B cell (primary cell): ENCODE measurements around the gene TPCN1. TPM values are rescaled to one million over a fixed set of nuclear protein-coding genes. Genes with fewer than 3 reads are reported as not detected.

Experiments
- ATAC-seq: fragments of 200-7000 bp; cut with Tn5 transposase; one replicate; pipeline ENCODE4 v1.10.0; 2021; ENCODE audit warnings: low read depth, mild to moderate bottlenecking, moderate number of reproducible peaks, moderate library complexity
- CTCF ChIA-PET: fragments of 350-600 bp; sonication (Branson Sonifier 250); formaldehyde crosslinking; loops from one replicate; lab custom pipeline; 2021; ENCODE audit warnings: antibody characterized with exemption, inconsistent platforms; lab: Charles Lee
- POLR2A ChIA-PET: fragments of 350-600 bp; sonication (Branson Sonifier 250); formaldehyde crosslinking; loops from one replicate; lab custom pipeline; 2021; ENCODE audit warnings: antibody characterized with exemption; lab: Charles Lee
- DNase-seq: peaks from one replicate; pipeline ENCODE4 v3.0.0; 2013
- H2AFZ ChIP-seq: 2 replicates; pipeline ENCODE4 v1.6.1; 2012; ENCODE audit warnings: mild to moderate bottlenecking, low read depth, low read length; ENCODE audit not compliant: insufficient read depth, poor library complexity, severe bottlenecking
- H3K27ac ChIP-seq, 2 donors: 1 replicate in 1 of 2; 2 replicates in 1 of 2; pipeline ENCODE4 v1.5.1; 2012 to 2013; ENCODE audit warnings: low read length in 2 of 2, mild to moderate bottlenecking in 2 of 2, moderate library complexity in 1 of 2
- H3K27me3 ChIP-seq, 4 experiments: fragments of 200-600 bp in 1 of 4; sonication (generic) in 1 of 4; replicated peaks in 1 of 4; 1 replicate in 2 of 4; 2 replicates in 2 of 4; pipeline versions ENCODE4 v1.6.1 to v1.7.0; 2013 to 2016; ENCODE audit warnings: low read length in 3 of 4, mild to moderate bottlenecking in 2 of 4, mixed read lengths in 1 of 4, moderate library complexity in 1 of 4; ENCODE audit not compliant: insufficient read depth in 4 of 4, control insufficient read depth in 3 of 4; ENCODE audit errors: control extremely low read depth in 1 of 4
- H3K36me3 ChIP-seq, 2 experiments: replicated peaks in 1 of 2; 1 replicate in 1 of 2; 2 replicates in 1 of 2; pipeline versions ENCODE4 v1.6.1 to v1.7.1; 2013; ENCODE audit warnings: low read length in 1 of 2; ENCODE audit not compliant: insufficient read depth in 2 of 2, control insufficient read depth in 1 of 2; ENCODE audit errors: control extremely low read depth in 1 of 2, extremely low read depth in 1 of 2
- H3K4me1 ChIP-seq, 2 donors: fragments of 200-600 bp in 1 of 2; sonication (generic) in 1 of 2; 1 replicate in 1 of 2; 2 replicates in 1 of 2; pipeline versions ENCODE4 v1.5.1 to v1.6.1; 2013 to 2017; ENCODE audit warnings: low read length in 2 of 2; ENCODE audit not compliant: control insufficient read depth in 2 of 2, insufficient read depth in 2 of 2
- H3K4me2 ChIP-seq: replicated peaks from 2 replicates; pipeline ENCODE3; 2012; ENCODE audit warnings: mild to moderate bottlenecking, low read depth, low read length; ENCODE audit not compliant: poor library complexity, severe bottlenecking
- H3K4me3 ChIP-seq, 5 experiments: fragments of 200-600 bp in 1 of 5; sonication (generic) in 1 of 5; 1 replicate in 3 of 5; 2 replicates in 2 of 5; pipeline versions ENCODE4 v1.5.1 to v1.7.0; 2011 to 2016; ENCODE audit warnings: low read length in 4 of 5, mild to moderate bottlenecking in 4 of 5, low read depth in 2 of 5, control low read depth in 1 of 5, moderate library complexity in 1 of 5; ENCODE audit not compliant: insufficient read depth in 1 of 5; ENCODE audit errors: control extremely low read depth in 1 of 5, extremely low read depth in 1 of 5
- H3K79me2 ChIP-seq: fragments of 200-600 bp; sonication (generic); one replicate; pipeline ENCODE4 v1.6.0; 2016; ENCODE audit warnings: low read length; ENCODE audit not compliant: control insufficient read depth, insufficient read depth
- H3K9ac ChIP-seq: fragments of 200-600 bp; sonication (generic); 2 replicates; pipeline ENCODE4 v1.6.1; 2017; ENCODE audit warnings: mild to moderate bottlenecking, low read length, moderate library complexity
- H3K9me3 ChIP-seq, 3 donors: one replicate each; pipeline versions ENCODE4 v1.6.1 to v1.7.1; 2013; ENCODE audit warnings: low read length in 2 of 3; ENCODE audit not compliant: control insufficient read depth in 2 of 3, insufficient read depth in 1 of 3; ENCODE audit errors: control extremely low read depth in 1 of 3
- H4K20me1 ChIP-seq: 2 replicates; pipeline ENCODE4 v1.6.0; 2012; ENCODE audit warnings: mild to moderate bottlenecking, low read length; ENCODE audit not compliant: insufficient read depth, control insufficient read depth, poor library complexity, severe bottlenecking
- H3K27ac Mint-ChIP-seq: one replicate; pipeline ENCODE4 v1.8.0; 2021; ENCODE audit warnings: mixed read lengths
- H3K27me3 Mint-ChIP-seq: one replicate; pipeline ENCODE4 v1.8.0; 2021; ENCODE audit warnings: mixed read lengths
- H3K4me1 Mint-ChIP-seq: one replicate; pipeline ENCODE4 v1.8.0; 2021; ENCODE audit warnings: mixed read lengths
- H3K4me3 Mint-ChIP-seq: one replicate; pipeline ENCODE4 v1.8.0; 2021; ENCODE audit warnings: mixed read lengths
- H3K9me3 Mint-ChIP-seq: one replicate; pipeline ENCODE4 v1.8.0; 2022; ENCODE audit warnings: mixed read lengths; ENCODE audit not compliant: insufficient read depth
- CTCF ChIP-seq: fragments of 200-600 bp; IDR thresholded peaks from one replicate; pipeline ENCODE4 v1.8.0; 2022; ENCODE audit warnings: antibody characterized with exemption, mild to moderate bottlenecking
- EZH2 ChIP-seq: IDR thresholded peaks from 2 replicates; pipeline ENCODE4 v1.6.1; 2012; ENCODE audit warnings: borderline replicate concordance, low read depth, mild to moderate bottlenecking, moderate library complexity, low read length; ENCODE audit not compliant: insufficient read depth, poor library complexity, severe bottlenecking
- WGBS: methylation state at CpG from one replicate; pipeline ENCODE4 v1.1.5; 2013; ENCODE audit warnings: missing lambda C conversion rate; ENCODE audit not compliant: insufficient coverage; 5-methylcytosine and 5-hydroxymethylcytosine counted together
- intact Hi-C: fragments of 100-400 bp; cut with micrococcal nuclease; formaldehyde crosslinking; loops from one replicate; pipeline ENCODE4 v1.10.0; 2022
- polyA plus RNA-seq: library from polyadenylated mRNA; depleted of rRNA; stranded (reverse); fragments of >200 nt; gene quantifications from 2 replicates; pipeline ENCODE4 v1.2.3, GENCODE V29; 2012
- total RNA-seq, 2 donors: library from RNA; stranded (reverse); fragments of 120-200 nt in 1 of 2; gene quantifications; 1 replicate in 1 of 2; 2 replicates in 1 of 2; pipeline versions ENCODE4 v1.2.3 to v1.2.4, GENCODE V29; 2013 to 2022

The TPCN1 gene
- total and polyA plus RNA-seq, 2 donors (not counting 1 experiment from before 2014, with no cell fraction given) = 80.8 to 258 TPM

GRCh38 chr12:113220593-113221180, 577 bp upstream of the TPCN1 start:
- H3K27ac Mint-ChIP-seq = peak overlapping the region; percentile 89
- H3K9me3 ChIP-seq = no peaks in the 10 kb centered on the region
- H3K4me1 Mint-ChIP-seq = peaks cover 44% of the 10 kb centered on the region
- H3K27ac ChIP-seq = peak overlapping the region; percentile 69 to 93
- H3K27me3 Mint-ChIP-seq = no peaks in the 10 kb centered on the region
- peak overlapping the region; percentile 74 for H3K9ac ChIP-seq
- H3K4me3 Mint-ChIP-seq = peak overlapping the region; percentile 90
- ChIA-PET POLR2A (interaction anchor here (0.7 to 4.0 kb wide), 9 partner anchors 8 to 68 kb away, joined by 3 to 69 read pairs (median 10); partner anchors contain the start of genes DDX54 and RITA1), CTCF (interaction anchor here (1.0 to 5.4 kb wide), 5 partner anchors 9 to 24 kb away, joined by 4 to 53 read pairs (median 35); no protein-coding TSS in a partner anchor)
- peaks cover 41% of the 10 kb centered on the region for H3K79me2 ChIP-seq
- intact Hi-C loops = loop anchor here (1.0 to 5.0 kb wide), 6 partner anchors 9 to 143 kb away; partner anchors contain the start of genes DDX54 and RITA1
- WGBS = under 1% methylated on average over 20 of the region's 23 CpGs
- peaks cover 32 to 55% of the 10 kb centered on the region in 2 donors for H3K4me1 ChIP-seq
- DNase-seq = no peak
- TF ChIP-seq CTCF (no peak), EZH2 (no peak)
- ATAC-seq = no peak
- no peaks in the 10 kb centered on the region for H3K9me3 Mint-ChIP-seq
- H3K4me3 ChIP-seq = peak overlapping the region; percentile 60 to 69 (median 67)
- H3K36me3 ChIP-seq = no peaks in the 10 kb centered on the region
- H2AFZ ChIP-seq = peak overlapping the region; percentile 74
- H3K27me3 ChIP-seq = no peaks in the 10 kb centered on the region
- H4K20me1 ChIP-seq = no peaks in the 10 kb centered on the region
- H3K4me2 ChIP-seq = peak overlapping the region; percentile 96
